ENCODE measurements around the gene METTL25B. TPM values are rescaled to one million over a fixed set of nuclear protein-coding genes. Genes with fewer than 3 reads are reported as not detected.
"Not testable (repeated sequence)": the region's sequence is repeated elsewhere in the genome, so short reads cannot be mapped to it uniquely, and the experiment has no call there.

The METTL25B gene
- total RNA-seq, 1 experiment from 2014 or later, result 25.7 TPM

GRCh38 chr1:156755527-156755950, 27.3 kb downstream of the METTL25B start:
- H3K36me3 ChIP-seq (replicated peaks; ENCODE audit: control insufficient read depth, insufficient read depth, low read length), result no peaks in the 10 kb centered on the region
- no peaks in the 10 kb centered on the region for H3K27me3 ChIP-seq (ENCODE audit: control insufficient read depth, insufficient read depth, low read length)
- DNase-seq, result no peak
- no peak overlapping the region for H3K4me3 ChIP-seq (ENCODE audit: insufficient read depth, low read depth, low read length)

GRCh38 chr1:156756355-156756754, 28.1 kb downstream of the METTL25B start:
- Histone ChIP-seq H3K36me3 (replicated peaks; ENCODE audit: control insufficient read depth, insufficient read depth, low read length) (no peaks in the 10 kb centered on the region), H3K4me3 (ENCODE audit: insufficient read depth, low read depth, low read length) (no peak overlapping the region), H3K27me3 (ENCODE audit: control insufficient read depth, insufficient read depth, low read length) (no peaks in the 10 kb centered on the region)
- DNase-seq, result no peak

GRCh38 chr1:156757572-156758253, 29.4 kb downstream of the METTL25B start:
- not testable (repeated sequence) for H3K36me3 ChIP-seq (replicated peaks; ENCODE audit: control insufficient read depth, insufficient read depth, low read length); H3K4me3 ChIP-seq (ENCODE audit: insufficient read depth, low read depth, low read length); H3K27me3 ChIP-seq (ENCODE audit: control insufficient read depth, insufficient read depth, low read length); DNase-seq

GRCh38 chr1:156760092-156760795, 32.0 kb downstream of the METTL25B start:
- Histone ChIP-seq H3K36me3 (replicated peaks; ENCODE audit: control insufficient read depth, insufficient read depth, low read length) (no peaks in the 10 kb centered on the region), H3K4me3 (ENCODE audit: insufficient read depth, low read depth, low read length) (no peak overlapping the region), H3K27me3 (ENCODE audit: control insufficient read depth, insufficient read depth, low read length) (no peaks in the 10 kb centered on the region)
- DNase-seq, result no peak

GRCh38 chr1:156760796-156761104, 32.5 kb downstream of the METTL25B start:
- no peaks in the 10 kb centered on the region for H3K36me3 ChIP-seq (replicated peaks; ENCODE audit: control insufficient read depth, insufficient read depth, low read length)
- no peaks in the 10 kb centered on the region for H3K27me3 ChIP-seq (ENCODE audit: control insufficient read depth, insufficient read depth, low read length)
- no peak for DNase-seq
- H3K4me3 ChIP-seq (ENCODE audit: insufficient read depth, low read depth, low read length), result no peak overlapping the region

GRCh38 chr1:156765136-156765535, 36.9 kb downstream of the METTL25B start:
- not testable (repeated sequence) for DNase-seq; H3K36me3 ChIP-seq (replicated peaks; ENCODE audit: control insufficient read depth, insufficient read depth, low read length); H3K27me3 ChIP-seq (ENCODE audit: control insufficient read depth, insufficient read depth, low read length); H3K4me3 ChIP-seq (ENCODE audit: insufficient read depth, low read depth, low read length)

GRCh38 chr1:156765666-156766065, 37.4 kb downstream of the METTL25B start:
- no peak overlapping the region for H3K4me3 ChIP-seq (ENCODE audit: insufficient read depth, low read depth, low read length)
- no peaks in the 10 kb centered on the region for H3K27me3 ChIP-seq (ENCODE audit: control insufficient read depth, insufficient read depth, low read length)
- peaks cover 2% of the 10 kb centered on the region for H3K36me3 ChIP-seq (replicated peaks; ENCODE audit: control insufficient read depth, insufficient read depth, low read length)
- no peak for DNase-seq

GRCh38 chr1:156766298-156767100, 38.2 kb downstream of the METTL25B start:
- Histone ChIP-seq H3K36me3 (replicated peaks; ENCODE audit: control insufficient read depth, insufficient read depth, low read length) (peaks cover 8% of the 10 kb centered on the region), H3K4me3 (ENCODE audit: insufficient read depth, low read depth, low read length) (peak overlapping the region; percentile 49), H3K27me3 (ENCODE audit: control insufficient read depth, insufficient read depth, low read length) (no peaks in the 10 kb centered on the region)
- DNase-seq, result no peak

GRCh38 chr1:156767101-156767878, 39.0 kb downstream of the METTL25B start, which contains the start of gene PRCC:
TSS of gene PRCC (plus strand) at chr1:156767535. CDS start at chr1:156767772, 237 bp downstream.
- H3K36me3 ChIP-seq (replicated peaks; ENCODE audit: control insufficient read depth, insufficient read depth, low read length), result peaks cover 8% of the 10 kb centered on the region

GRCh38 chr1:156767879-156768604, 39.8 kb downstream of the METTL25B start:
- peaks cover 8% of the 10 kb centered on the region for H3K36me3 ChIP-seq (replicated peaks; ENCODE audit: control insufficient read depth, insufficient read depth, low read length)
- H3K4me3 ChIP-seq (ENCODE audit: insufficient read depth, low read depth, low read length), result peak overlapping the region; percentile 93
- peak; percentile 84 for DNase-seq
- H3K27me3 ChIP-seq (ENCODE audit: control insufficient read depth, insufficient read depth, low read length), result no peaks in the 10 kb centered on the region

More at GRCh38 chr1:156767101-156767878, 39.0 kb downstream of the METTL25B start, which contains the start of gene PRCC:
- DNase-seq, result peak; percentile 91
- no peaks in the 10 kb centered on the region for H3K27me3 ChIP-seq (ENCODE audit: control insufficient read depth, insufficient read depth, low read length)
- H3K4me3 ChIP-seq (ENCODE audit: insufficient read depth, low read depth, low read length), result peak within 1 kb of the TSS; percentile 93

- Histone ChIP-seq H3K36me3 (replicated peaks; ENCODE audit: control insufficient read depth, insufficient read depth, low read length) (peaks cover 9% of the 10 kb centered on the region), H3K4me3 (ENCODE audit: insufficient read depth, low read depth, low read length) (peak overlapping the region; percentile 93), H3K27me3 (ENCODE audit: control insufficient read depth, insufficient read depth, low read length) (no peaks in the 10 kb centered on the region)
- no peak for DNase-seq
Observed at GRCh38 chr1:156768610-156769295, 40.5 kb downstream of the METTL25B start.

GRCh38 chr1:156772222-156772621, 44.0 kb downstream of the METTL25B start:
- DNase-seq, result no peak
- Histone ChIP-seq H3K36me3 (replicated peaks; ENCODE audit: control insufficient read depth, insufficient read depth, low read length) (peaks cover 9% of the 10 kb centered on the region), H3K27me3 (ENCODE audit: control insufficient read depth, insufficient read depth, low read length) (no peaks in the 10 kb centered on the region), H3K4me3 (ENCODE audit: insufficient read depth, low read depth, low read length) (no peak overlapping the region)
